Inferior parietal cortex (tissue), 1 donor: ENCODE results near the gene NACC2.

Source experiments
- DNase-seq: peaks from one replicate; pipeline ENCODE4 v3.0.0-alpha.2; 2016; ENCODE audit errors: extremely low spot score

NACC2 gene

DNA sequence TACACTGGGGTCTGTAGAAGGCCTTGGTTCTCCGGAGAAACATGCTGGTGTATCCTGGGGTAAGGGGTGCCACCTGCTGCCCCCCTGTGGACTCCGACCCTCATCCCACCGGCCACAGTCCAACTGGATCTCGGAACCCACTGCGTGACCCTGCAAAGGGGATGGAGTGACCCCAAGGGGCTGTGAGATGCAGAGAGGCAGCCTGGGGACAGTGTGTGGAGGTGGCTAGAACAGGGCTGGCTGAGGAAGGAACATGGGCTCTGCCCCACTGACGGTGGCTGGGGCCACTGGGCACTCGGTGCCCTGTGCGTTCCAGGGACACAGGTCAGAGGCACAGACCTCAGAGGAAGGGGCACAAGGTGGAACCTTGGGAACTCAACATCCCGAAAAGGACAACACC lies 2.3 kb downstream of the NACC2 start:
- DNase-seq, result no peak

GRCh38 chr9:136092353-136092650 lies 2.8 kb downstream of the NACC2 start:
- DNase-seq, result no peak

GRCh38 chr9:136091582-136092352 lies 3.3 kb downstream of the NACC2 start:
- no peak for DNase-seq

DNA sequence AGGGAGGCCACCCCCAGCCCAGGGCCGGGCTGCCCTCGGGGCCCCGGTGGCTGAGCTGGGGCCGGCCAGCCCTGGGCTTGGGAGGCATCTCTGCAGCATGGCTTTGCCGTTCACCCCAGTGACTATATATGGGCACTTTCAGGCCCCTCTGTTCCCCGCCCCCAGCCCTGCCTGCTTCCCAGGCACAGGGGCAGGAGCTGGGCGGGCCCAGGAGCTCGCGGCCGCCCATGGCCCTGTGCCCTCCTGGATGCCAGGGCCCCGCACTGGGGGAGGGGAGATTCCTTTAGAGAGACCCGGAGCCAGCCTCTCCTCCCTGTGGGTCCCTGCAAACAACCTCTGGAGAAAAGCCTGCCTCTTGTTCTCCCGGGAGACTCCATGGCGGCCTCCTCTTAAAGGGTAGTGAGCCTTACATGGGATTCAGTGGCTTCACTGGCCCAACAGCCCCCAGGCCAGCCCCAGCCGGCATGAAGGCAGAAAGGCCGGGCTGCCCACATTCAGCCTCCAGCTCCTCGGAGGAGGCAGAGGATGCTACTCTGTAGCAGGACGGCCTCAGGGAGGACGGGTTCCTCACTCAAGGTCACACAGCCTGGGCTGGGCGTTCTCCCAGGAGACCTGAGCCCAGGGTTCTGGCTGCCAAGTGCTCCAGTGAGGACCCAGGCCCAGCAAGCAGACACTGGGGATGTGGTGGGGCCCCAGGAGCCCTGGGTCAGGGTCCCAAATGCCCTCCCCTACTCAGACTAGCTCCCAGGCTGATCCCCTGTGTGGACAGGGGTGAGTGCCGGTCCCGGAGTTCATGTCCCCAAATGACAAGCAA lies 4.1 kb downstream of the NACC2 start:
- DNase-seq, result no peak

GRCh38 chr9:136090056-136090735 lies 4.9 kb downstream of the NACC2 start:
- no peak for DNase-seq

GRCh38 chr9:136089697-136090045 lies 5.4 kb downstream of the NACC2 start:
- DNase-seq, result no peak

DNA sequence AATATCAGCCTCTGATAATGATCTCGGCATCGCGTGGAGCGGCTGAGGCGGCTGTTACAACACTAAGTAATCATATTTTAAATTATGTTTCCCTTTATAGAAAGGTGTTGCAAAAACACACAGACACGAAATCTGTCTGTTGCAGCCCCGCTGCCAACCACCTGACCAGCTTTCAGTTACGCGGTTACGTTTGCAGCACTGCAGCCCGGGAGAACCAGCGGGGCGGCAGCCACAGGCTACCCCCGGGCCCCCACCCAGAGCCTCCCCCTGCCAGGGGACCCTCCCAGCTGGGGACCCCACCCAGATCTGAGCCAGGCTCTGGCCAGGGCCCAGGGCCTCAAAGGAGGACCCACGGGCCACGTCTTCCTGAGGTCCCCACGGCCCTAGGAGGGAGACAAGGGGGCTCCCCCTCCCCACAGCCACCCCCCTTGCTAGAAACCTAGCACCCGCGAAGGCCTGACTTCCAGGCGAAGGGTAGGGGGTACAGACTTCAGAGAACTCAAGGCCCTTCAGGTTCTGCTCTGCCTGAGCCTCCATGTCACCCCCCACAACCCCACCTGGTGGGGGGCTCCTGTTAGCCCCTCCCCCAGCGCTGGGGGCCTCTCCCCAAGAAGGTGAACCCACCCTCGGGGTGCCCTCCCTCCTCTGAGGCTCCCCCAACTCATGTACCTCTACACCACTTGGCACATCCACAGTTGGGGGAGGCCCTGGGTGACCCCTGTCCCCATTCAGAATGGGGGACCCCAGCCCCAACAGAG lies 6.0 kb downstream of the NACC2 start:
- no peak for DNase-seq

DNA sequence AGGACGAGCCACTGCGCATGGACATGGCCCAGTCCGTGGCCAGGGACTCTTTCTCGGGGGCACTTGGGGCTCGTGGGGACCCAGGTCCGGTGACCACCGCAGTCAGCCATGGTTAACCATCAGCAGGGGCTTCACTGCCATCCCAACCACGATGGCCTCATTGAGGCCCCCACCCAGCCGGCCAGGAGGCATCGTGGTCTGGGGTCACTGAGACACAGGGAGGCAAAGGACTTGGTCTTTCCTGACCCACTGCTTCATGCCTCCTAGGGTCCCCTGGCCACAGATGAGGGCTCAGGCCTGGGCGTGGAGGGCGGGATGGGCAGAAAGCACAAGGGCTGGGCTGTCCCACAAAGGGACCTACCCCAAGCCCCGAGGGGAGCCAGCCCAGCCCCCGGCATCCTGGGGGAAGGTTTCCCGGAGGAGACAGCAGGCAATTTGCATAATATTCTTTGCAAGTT lies 6.6 kb downstream of the NACC2 start:
- DNase-seq, result no peak

- DNase-seq, result no peak
Observed at GRCh38 chr9:136087741-136088480, 7.2 kb downstream of the NACC2 start.

- no peak for DNase-seq
Observed at GRCh38 chr9:136086951-136087740, 7.9 kb downstream of the NACC2 start.

DNA sequence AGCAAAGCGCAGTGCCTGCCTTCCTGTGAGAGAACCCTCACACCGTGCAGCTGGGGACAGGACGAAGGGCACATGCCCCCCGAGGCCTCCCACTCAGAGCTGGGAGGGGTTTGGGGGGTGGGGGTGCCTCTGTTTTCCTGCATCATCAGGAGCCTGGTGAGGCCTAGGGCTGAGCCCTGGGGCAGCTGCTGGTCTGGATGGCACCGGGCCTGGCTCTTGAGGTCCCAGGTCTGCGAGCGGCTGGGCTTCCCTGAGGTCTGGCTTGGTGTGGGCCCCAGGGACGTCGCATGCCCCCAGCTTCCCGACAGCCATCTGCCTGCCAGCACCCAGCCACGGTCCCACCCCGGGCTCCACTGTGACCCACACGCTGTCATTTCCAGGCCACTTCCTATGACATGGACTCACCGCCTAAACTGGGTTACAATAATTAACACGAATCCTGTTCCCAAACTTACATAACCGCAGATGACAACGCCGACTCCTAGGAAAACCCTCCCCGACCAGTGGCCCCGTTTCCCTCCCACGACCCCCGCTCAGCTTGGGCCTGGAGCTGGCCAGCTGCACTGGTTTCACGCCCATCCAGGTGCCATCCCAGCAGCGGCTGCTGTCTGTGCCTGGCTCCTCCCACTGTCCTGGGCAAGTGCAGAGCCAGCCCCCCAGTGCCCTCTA lies 8.7 kb downstream of the NACC2 start:
- DNase-seq, result no peak

DNA sequence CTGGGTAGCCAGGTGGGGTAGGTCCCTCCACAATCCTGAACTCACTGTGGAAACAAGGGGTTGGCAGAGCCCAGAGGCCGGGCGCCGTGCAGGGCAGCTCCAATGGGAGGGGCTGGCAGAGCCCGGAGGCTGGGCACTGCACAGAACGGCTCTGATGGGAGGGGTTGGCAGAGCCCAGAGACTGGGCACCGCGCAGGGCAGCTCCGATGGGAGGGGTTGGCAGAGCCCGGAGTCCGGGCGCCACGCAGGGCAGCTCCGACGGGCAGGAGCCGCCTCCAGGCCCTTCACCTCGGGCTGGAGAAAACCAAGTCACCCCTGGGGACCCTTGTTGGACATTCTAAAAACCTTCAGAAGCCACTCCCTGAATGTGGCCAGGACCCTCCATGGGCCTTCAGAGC lies 9.3 kb downstream of the NACC2 start:
- DNase-seq, result peak; percentile 58

- no peak for DNase-seq
Observed at GRCh38 chr9:136084063-136084944, 10.8 kb downstream of the NACC2 start.

- no peak for DNase-seq
Observed at GRCh38 chr9:136083558-136084062, 11.5 kb downstream of the NACC2 start.

- no peak for DNase-seq
Observed at GRCh38 chr9:136082496-136083361, 12.4 kb downstream of the NACC2 start.

- no peak for DNase-seq
Observed at GRCh38 chr9:136081826-136082495, 13.1 kb downstream of the NACC2 start.
